HuH-7 (cell line): ENCODE data around the gene STOML2.

ENCODE experiments used
- DNase-seq: peaks from one replicate; pipeline ENCODE4 v3.0.0; 2011; ENCODE audit warnings: low spot score

Gene STOML2

GRCh38 chr9:35072461-35073278, 30.3 kb downstream of the STOML2 start, which contains the start of gene VCP:
Gene VCP (minus strand): TSS chr9:35072625. CDS start chr9:35072353, 272 bp downstream.
- DNase-seq = peak; percentile 99

GRCh38 chr9:35071814-35072460, 31.0 kb downstream of the STOML2 start:
- DNase-seq = peak; percentile 72

DNA sequence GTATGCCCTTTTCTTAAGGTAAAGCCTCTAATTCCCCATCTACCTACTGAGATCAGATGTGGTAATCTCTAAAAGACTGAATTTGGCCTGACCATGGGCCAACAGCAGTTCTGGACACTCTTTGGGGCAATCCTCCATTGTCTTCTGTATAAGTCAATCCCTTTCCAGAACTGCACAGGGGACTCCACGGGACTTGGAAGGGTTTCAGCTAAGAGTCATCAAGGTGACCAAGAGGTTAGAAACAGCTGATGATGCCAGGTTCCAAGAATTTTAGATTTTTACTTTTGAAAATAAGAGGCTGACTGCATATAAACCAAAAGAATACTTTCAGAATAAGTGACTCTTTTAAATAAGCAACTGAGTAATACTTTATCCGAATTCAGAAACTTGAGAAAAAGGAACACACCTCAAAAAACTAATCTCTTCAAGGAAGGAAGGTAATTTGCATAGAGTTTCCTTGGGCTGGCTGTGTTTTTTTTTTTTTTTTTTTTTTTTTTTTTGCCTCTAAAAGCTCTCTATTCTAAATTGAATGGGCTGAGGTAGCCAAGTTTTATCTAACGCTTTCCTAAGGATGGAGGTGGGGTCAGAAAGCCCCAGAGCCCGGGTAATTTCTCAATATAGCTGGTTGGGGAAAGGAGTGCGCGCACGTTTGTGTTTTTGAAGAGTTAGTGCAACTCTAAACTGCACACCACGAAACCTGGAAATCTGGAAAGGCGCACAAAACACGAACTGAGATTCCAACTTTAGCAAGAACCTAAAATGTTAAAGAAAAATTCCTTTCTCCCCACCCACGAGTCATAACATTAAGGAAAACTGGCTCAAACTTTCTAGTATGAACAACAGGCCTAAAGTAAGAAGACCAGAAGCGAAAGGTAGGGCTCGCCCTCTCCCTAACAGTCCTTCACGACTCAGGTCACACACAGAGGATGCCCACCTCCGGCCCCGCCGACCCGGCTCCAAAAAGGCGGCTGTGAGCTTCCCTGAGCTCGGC, 31.8 kb downstream of the STOML2 start:
- no peak for DNase-seq

DNA sequence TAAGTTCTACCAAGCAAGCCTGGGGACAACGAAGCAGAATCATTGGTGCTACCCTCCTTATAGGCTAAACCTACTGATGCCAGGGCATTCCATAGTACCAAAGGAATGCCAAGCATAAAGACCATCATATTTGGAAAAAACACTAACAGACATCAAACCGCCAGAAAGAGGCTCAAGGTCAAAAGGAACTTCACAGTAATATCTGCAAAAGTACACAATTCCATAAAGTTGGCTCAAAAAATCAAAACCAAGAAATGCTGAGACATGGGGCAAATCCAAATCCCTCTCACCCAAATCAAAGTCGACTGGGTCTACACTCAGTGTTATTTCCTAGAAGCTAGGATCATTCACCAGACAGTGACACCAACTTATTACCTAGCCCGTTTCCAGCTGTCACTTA, 33.9 kb downstream of the STOML2 start:
- no peak for DNase-seq

DNA sequence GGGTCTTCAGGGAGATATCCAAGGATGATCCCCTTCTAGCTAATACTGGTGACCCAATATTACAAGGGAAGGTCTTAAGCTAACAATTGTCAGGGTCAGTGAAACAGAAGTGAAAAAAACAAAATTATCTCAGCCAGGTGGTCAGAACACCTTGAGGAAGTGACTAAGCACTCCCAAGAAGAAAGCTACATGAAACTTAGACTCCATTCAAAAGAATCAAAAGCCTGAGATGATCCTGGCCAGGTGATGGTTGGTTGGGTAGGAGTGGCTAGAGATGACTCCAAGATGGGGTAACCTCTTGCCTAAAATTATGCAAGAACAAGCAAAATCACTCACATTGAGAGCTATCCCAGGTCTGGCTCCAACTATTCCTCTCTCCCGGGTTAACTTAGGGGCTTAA, 35.9 kb downstream of the STOML2 start:
- no peak for DNase-seq

DNA sequence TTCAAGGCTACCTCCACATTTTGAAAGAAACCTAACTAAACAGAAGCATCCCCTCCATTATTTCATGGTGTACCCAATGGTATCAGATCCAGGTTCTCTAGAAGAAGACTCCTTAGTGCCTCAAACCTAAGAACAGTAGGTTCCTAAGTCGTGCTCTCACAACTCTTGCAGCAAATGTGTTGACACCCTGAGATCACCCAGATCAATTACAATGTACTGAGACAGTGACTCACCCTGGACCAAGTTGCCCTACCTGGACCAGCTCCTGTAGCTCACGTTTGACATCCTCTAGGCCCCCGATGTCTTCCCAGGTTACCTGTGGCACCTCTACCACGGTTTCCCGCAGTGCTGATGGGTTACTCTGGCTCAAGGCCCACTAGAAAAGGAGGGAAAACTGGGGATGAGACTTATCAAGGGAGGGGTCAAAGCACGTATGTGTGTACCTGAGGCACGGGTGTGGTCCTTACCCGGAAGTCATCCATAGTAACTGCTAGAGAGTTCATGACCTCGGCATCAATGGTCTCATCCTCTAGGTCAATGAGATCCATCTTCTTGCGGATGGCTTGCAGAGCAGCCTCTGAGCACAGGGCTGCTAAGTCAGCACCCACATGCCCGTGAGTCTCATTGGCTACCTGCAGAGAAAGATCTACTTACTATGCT, 42.3 kb downstream of the STOML2 start:
- DNase-seq = no peak

DNA sequence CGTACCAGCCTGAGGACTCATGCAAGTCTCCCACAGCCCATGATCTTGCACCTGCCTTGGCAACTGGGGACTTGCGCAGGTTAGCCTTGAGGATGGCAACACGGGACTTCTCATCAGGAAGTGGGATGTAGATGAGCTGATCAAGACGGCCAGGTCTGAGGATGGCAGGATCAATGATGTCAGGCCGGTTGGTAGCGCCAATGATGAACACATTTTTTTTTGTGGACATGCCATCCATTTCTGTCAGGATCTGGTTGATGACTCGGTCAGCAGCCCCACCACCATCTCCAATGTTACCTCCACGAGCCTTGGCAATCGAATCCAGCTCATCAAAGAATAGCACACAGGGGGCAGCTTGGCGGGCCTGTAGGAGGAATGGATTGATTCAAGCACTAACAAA, 43.5 kb downstream of the STOML2 start:
- DNase-seq = no peak

DNA sequence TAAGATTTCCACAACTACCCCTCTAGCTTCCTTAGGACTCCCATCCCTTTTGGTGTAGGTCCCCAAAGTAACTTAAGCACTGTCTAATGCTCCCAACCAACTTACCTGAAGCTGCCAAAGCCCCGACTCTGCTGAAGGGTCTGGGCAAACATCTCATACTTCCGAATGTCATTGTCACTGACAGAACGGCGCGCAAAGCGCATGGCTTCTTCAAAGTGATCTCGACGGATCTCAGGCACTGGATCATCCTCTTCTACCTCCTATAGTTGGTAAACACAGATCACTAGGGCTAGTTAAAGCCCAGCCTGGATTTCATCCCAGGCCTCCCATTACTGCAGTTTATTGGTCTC, 45.7 kb downstream of the STOML2 start:
- DNase-seq = no peak

- no peak for DNase-seq
These were observed 46.2 kb downstream of the STOML2 start for GRCh38 chr9:35056571-35057270.

DNA sequence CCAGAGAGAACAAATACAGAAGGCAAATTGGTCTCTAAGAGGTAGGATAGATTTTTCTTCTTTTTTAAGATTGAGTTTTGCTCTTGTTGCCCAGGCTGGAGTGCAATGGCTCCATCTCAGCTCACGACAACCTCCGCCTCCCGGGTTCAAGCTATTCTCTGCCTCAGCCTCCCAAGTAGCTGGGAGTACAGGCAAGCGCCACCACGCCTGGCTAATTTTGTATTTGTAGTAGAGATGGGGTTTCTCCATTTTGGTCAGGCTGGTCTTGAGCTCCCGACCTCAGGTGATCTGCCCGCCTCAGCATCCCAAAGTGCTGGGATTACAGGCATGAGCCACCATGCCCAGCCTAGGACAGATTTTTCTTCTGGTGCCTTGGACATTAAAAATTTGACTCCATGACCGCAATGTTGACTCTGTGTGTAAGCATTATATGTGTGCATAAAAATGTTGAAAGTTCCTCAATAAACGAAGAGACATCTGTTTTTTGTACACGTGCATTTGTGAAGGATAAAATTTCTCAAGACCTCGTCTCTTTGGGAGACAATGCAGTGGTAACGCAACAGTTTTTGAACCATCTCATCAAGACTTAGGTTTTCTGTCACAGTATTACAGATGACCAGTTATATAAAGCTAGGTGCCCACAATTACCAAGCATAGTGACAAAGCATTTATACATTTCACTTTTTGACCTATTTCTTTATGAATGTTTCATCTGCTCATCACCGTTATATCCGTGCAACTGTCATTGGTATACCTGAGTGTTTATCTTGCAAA, 47.9 kb downstream of the STOML2 start:
- DNase-seq = no peak

DNA sequence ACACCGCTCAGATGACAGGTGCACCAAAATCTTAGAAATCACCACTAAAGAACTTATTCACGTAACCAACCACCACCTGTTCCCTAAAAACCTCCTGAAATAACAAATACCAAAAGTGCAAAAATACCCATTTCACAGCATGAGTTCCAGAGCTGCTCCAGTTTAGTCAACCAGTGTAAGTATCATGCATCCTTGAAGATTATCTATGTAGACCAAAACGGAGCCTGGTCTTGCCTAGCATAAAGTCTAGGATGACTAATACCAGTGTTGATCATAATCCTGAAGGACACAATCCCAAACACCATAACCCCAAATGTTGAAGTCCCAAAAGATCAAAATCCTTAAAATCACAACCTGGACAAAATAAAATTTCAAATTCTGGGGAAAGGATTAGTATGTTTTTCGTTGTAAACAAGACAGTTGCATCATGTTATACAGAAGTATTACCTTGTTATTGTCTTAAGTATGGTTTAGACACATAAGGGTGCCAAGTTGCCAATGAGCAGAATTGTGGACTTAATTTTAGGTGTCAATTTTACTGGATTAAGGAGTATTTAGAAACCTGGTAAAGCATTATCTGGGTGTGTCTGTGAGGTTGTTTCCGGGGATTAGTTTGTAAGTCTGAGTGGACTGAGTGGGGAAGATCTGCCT, 48.6 kb downstream of the STOML2 start:
- no peak for DNase-seq

- DNase-seq = peak; percentile 59
These were observed 51.6 kb downstream of the STOML2 start for GRCh38 chr9:35051069-35051967.
